T-helper 9 cell (primary cell): ENCODE measurements around the gene SPTBN5.
A peak's percentile ranks its signal among the peaks of the same experiment; 100 is the strongest.

Source experiments
- DNase-seq: peaks from one replicate; pipeline ENCODE4 v3.0.0-alpha.2; 2020
- total RNA-seq, 2 donors: gene quantifications; one replicate each; lab custom pipeline; 2026; lab: John Stamatoyannopoulos, UW

SPTBN5 gene
- 14.5 to 27.2 reads per million in 2 donors for total RNA-seq

- DNase-seq: no peak
Measured at GRCh38 chr15:41893422-41894250, at the start of gene SPTBN5. SPTBN5 (minus strand) TSS chr15:41894053; CDS start chr15:41893497, 556 bp downstream.

- no peak for DNase-seq
Measured at GRCh38 chr15:41942886-41943285, 49.0 kb upstream of the SPTBN5 start.

GRCh38 chr15:41941644-41942415 is 48.0 kb upstream of the SPTBN5 start:
- no peak for DNase-seq

GRCh38 chr15:41940441-41940857 is 46.6 kb upstream of the SPTBN5 start:
- no peak for DNase-seq

DNA sequence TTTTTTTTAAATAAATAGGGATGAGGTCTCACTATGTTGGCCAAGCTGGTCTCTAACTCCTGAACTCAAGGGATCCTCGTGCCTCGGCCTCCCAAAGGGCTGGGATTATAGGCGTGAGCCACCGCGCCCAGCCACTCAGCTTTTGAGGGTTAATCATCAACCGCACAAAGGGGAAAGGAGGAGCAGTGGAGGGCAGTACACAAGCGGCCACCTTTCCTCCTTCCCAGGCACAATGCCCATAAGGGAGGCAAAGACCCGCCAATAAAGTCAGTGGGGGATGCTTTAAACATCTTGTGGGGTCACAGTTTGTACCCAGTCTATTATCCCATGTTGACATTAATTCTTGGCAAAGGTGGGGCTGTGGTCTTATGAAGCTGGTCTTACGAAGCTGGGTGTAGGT is 46.1 kb upstream of the SPTBN5 start:
- no peak for DNase-seq

- no peak for DNase-seq
Measured at GRCh38 chr15:41937568-41937923, 43.7 kb upstream of the SPTBN5 start.

GRCh38 chr15:41936649-41937567 is 43.1 kb upstream of the SPTBN5 start:
- peak; percentile 72 for DNase-seq

DNA sequence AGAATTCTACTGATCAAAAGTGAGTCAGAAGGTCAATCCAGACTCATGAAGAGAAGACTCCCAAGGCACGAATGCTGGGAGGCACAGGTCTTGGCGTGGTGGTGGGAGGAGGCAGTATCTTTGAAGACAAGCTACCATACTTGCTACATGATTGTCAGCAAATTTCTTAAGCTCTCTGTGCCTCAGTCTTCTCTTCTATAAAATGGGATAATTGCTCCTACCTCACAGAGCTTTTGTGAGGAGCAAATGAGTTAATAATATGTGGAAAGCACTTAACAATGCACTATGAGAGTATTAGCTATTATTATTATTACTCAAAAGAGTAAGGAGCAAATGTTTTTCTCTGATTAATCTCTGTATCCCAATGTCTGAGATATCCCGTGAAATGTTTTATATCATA is 42.3 kb upstream of the SPTBN5 start:
- no peak for DNase-seq

- no peak for DNase-seq
Measured at GRCh38 chr15:41935566-41936020, 41.7 kb upstream of the SPTBN5 start.

GRCh38 chr15:41934843-41935242 is 41.0 kb upstream of the SPTBN5 start:
- peak; percentile 73 for DNase-seq

GRCh38 chr15:41933771-41934170 is 39.9 kb upstream of the SPTBN5 start:
- DNase-seq: no peak

GRCh38 chr15:41933326-41933725 is 39.5 kb upstream of the SPTBN5 start:
- DNase-seq: no peak

- no peak for DNase-seq
Measured at GRCh38 chr15:41932511-41933289, 38.8 kb upstream of the SPTBN5 start.

DNA sequence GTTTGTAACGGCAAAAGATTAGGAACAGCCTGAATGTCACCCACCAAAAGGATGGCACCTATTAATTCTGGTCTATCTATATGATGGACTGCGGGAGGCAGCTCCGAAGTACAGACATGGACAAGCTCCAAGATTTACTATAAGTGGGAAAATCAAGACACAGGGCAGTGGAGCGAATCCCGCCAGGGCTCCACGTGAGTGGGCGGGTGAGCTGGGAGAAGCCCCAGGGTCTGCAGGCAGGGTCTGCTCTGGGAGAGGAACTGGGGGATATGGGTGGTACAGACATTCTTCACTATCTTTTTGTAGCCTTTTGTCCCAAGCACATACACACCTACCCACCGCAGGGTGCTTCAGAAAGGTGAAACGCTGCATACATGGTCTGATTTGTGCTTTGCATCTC is 38.2 kb upstream of the SPTBN5 start:
- no peak for DNase-seq

GRCh38 chr15:41930867-41931222 is 37.0 kb upstream of the SPTBN5 start:
- DNase-seq: no peak

GRCh38 chr15:41930221-41930866 is 36.5 kb upstream of the SPTBN5 start:
- no peak for DNase-seq

GRCh38 chr15:41928637-41929620 is 35.1 kb upstream of the SPTBN5 start:
- DNase-seq: no peak

GRCh38 chr15:41928100-41928499 is 34.2 kb upstream of the SPTBN5 start:
- DNase-seq: no peak

DNA sequence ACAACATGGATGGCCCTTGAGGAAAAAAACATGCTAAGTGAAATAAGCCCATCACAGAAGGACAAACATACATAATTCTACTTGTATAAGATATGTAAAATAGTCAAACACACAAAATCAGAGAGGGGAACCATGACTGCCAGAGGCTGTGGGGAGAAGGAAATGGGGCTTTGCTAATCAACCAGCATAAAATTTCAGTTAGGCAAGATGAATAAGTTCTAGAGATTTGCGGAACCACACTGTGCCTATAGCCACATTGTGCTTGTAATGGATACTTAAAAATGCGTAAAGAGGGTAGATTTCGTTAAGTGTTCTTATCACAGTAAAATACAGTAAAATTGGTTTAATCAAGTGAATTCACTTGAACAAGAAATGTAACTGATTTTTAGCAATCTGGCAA is 33.7 kb upstream of the SPTBN5 start:
- no peak for DNase-seq
